Measurements from ENCODE around the gene ZFAND3.

- TF ChIP-seq CTCF (IDR thresholded peaks at IDR 0.05; ENCODE audit: poor library complexity) (no peak), EZH2phosphoT487 (IDR thresholded peaks at IDR 0.05; ENCODE audit: low read depth, severe bottlenecking, unreplicated experiment) (no peak), EZH2 (IDR thresholded peaks at IDR 0.05; ENCODE audit: borderline replicate concordance) (no peak)
Measured at GRCh38 chr6:38088829-38089228, 269.3 kb downstream of the ZFAND3 start.

All from hepatocyte (in vitro differentiated cells).